Activated CD8-positive, alpha-beta memory T cell treated with anti-CD3 and anti-CD28 coated beads for 24 hours (primary cell): ENCODE data around the gene NCKAP5.

Experiments used
- DNase-seq: peaks from one replicate; pipeline ENCODE4 v3.0.0-alpha.2; 2020

Gene NCKAP5

GRCh38 chr2:132669908-132670495, 898.3 kb downstream of the NCKAP5 start, which contains the start of gene LYPD1:
Gene LYPD1, minus strand, starts transcription at chr2:132670205. Its CDS starts 273 bp downstream, at chr2:132669932.
- no peak for DNase-seq

- DNase-seq = no peak
These were observed 899.0 kb downstream of the NCKAP5 start for GRCh38 chr2:132668987-132669907.

GRCh38 chr2:132668189-132668823, 900.0 kb downstream of the NCKAP5 start:
- no peak for DNase-seq

GRCh38 chr2:132667706-132668105, 900.6 kb downstream of the NCKAP5 start:
- DNase-seq = no peak

GRCh38 chr2:132665401-132666140, 902.7 kb downstream of the NCKAP5 start:
- DNase-seq = no peak

GRCh38 chr2:132664096-132664495, 904.2 kb downstream of the NCKAP5 start:
- DNase-seq = no peak

GRCh38 chr2:132662732-132663131, 905.5 kb downstream of the NCKAP5 start:
- DNase-seq = no peak

- no peak for DNase-seq
These were observed 908.9 kb downstream of the NCKAP5 start for GRCh38 chr2:132659331-132659730.

GRCh38 chr2:132656266-132656975, 911.8 kb downstream of the NCKAP5 start:
- DNase-seq = no peak

GRCh38 chr2:132654968-132655367, 913.3 kb downstream of the NCKAP5 start:
- no peak for DNase-seq

GRCh38 chr2:132654335-132654734, 913.9 kb downstream of the NCKAP5 start:
- no peak for DNase-seq

- DNase-seq = no peak
These were observed 915.8 kb downstream of the NCKAP5 start for GRCh38 chr2:132652474-132652873.

GRCh38 chr2:132651115-132652045, 916.9 kb downstream of the NCKAP5 start:
- DNase-seq = no peak

- no peak for DNase-seq
These were observed 921.6 kb downstream of the NCKAP5 start for GRCh38 chr2:132646540-132647108.

GRCh38 chr2:132645722-132646539, 922.3 kb downstream of the NCKAP5 start:
- no peak for DNase-seq

- no peak for DNase-seq
These were observed 923.1 kb downstream of the NCKAP5 start for GRCh38 chr2:132645176-132645575.

GRCh38 chr2:132642415-132642814, 925.8 kb downstream of the NCKAP5 start:
- no peak for DNase-seq

GRCh38 chr2:132641819-132642218, 926.4 kb downstream of the NCKAP5 start:
- DNase-seq = no peak

GRCh38 chr2:132640116-132640515, 928.1 kb downstream of the NCKAP5 start:
- DNase-seq = no peak
